HepG2 (cell line): ENCODE data around the gene MED25. TPM values are rescaled to one million over a fixed set of nuclear protein-coding genes. Genes with fewer than 3 reads are reported as not detected.

Source experiments
- FOXK1 ChIP-seq: sonication (generic); formaldehyde crosslinking; IDR thresholded peaks from 2 replicates; pipeline ENCODE4 v1.4.0; 2020; ENCODE audit warnings: low read depth, missing genetic modification reagents, borderline replicate concordance
- NR3C1 ChIP-seq: sonication (generic); formaldehyde crosslinking; IDR thresholded peaks from 2 replicates; pipeline ENCODE4 v1.4.0; 2020; ENCODE audit warnings: missing genetic modification reagents
- POLR2G ChIP-seq: fragments of 200-400 bp; formaldehyde crosslinking; IDR thresholded peaks from 2 replicates; pipeline ENCODE4 v1.6.1; 2018; ENCODE audit warnings: mild to moderate bottlenecking, low read depth, low read length, moderate library complexity
- SCMH1 ChIP-seq: sonication (generic); formaldehyde crosslinking; IDR thresholded peaks from 2 replicates; pipeline ENCODE4 v1.9.0; 2021; ENCODE audit warnings: missing genetic modification reagents, mild to moderate bottlenecking, borderline replicate concordance
- TBL1XR1 ChIP-seq: fragments of 150-350 bp; IDR thresholded peaks from 2 replicates; pipeline ENCODE4 v1.6.1; 2014; ENCODE audit warnings: borderline replicate concordance, low read length; ENCODE audit not compliant: partially characterized antibody
- TEAD3 ChIP-seq: optimal IDR thresholded peaks from 2 replicates; pipeline ENCODE3; 2016; ENCODE audit warnings: borderline replicate concordance
- TGIF2 ChIP-seq: IDR thresholded peaks from 2 replicates; pipeline ENCODE4 v1.6.1; 2016; ENCODE audit warnings: control low read depth, missing compliant biosample characterization
- ZNF124 ChIP-seq: sonication (generic); formaldehyde crosslinking; IDR thresholded peaks from 2 replicates; pipeline ENCODE4 v1.4.0; 2020; ENCODE audit warnings: missing genetic modification reagents
- ZNF225 ChIP-seq: sonication (generic); formaldehyde crosslinking; IDR thresholded peaks from 2 replicates; pipeline ENCODE4 v1.4.0; 2020; ENCODE audit warnings: mild to moderate bottlenecking, missing genetic modification reagents
- ZNF441 ChIP-seq: sonication (generic); formaldehyde crosslinking; IDR thresholded peaks from 2 replicates; pipeline ENCODE4 v1.7.0; 2021; ENCODE audit warnings: missing genetic modification reagents, borderline replicate concordance
- ZNF460 ChIP-seq: sonication (generic); formaldehyde crosslinking; IDR thresholded peaks from 2 replicates; pipeline ENCODE4 v1.5.1; 2020; ENCODE audit warnings: missing genetic modification reagents, mild to moderate bottlenecking, borderline replicate concordance
- ZNF564 ChIP-seq: sonication (generic); formaldehyde crosslinking; IDR thresholded peaks from 2 replicates; pipeline ENCODE4 v1.8.1; 2023; ENCODE audit warnings: mild to moderate bottlenecking, missing genetic modification reagents
- ZNF629 ChIP-seq: sonication (generic); formaldehyde crosslinking; conservative IDR thresholded peaks from 2 replicates; pipeline ENCODE4 v1.5.0; 2020; ENCODE audit warnings: missing genetic modification reagents
- ZNF672 ChIP-seq: sonication (generic); formaldehyde crosslinking; IDR thresholded peaks from 2 replicates; pipeline ENCODE4 v1.8.1; 2022; ENCODE audit warnings: missing genetic modification reagents
- ZNF737 ChIP-seq: sonication (generic); formaldehyde crosslinking; IDR thresholded peaks from 2 replicates; pipeline ENCODE4 v1.5.0; 2020; ENCODE audit warnings: missing genetic modification reagents, mild to moderate bottlenecking, borderline replicate concordance
- ZNF891 ChIP-seq: sonication (generic); formaldehyde crosslinking; IDR thresholded peaks from 2 replicates; pipeline ENCODE4 v1.5.0; 2020; ENCODE audit warnings: mild to moderate bottlenecking, missing genetic modification reagents
- polyA plus RNA-seq, 8 experiments: library from polyadenylated mRNA; depleted of rRNA in 3 of 8; stranded (reverse) in 7 of 8; unstranded in 1 of 8; fragments of >200 nt; fragmentation: Illumina TruSeq in 4 of 8; extraction: Trizol in 4 of 8; gene quantifications; 2 replicates each; pipeline versions ENCODE4 v1.2.1 to v1.2.3, GENCODE V29; 2011 to 2016; ENCODE audit warnings: low read depth in 4 of 8, missing spikeins in 1 of 8, mixed read lengths in 1 of 8; ENCODE audit not compliant: insufficient read depth in 1 of 8
- total RNA-seq, 5 experiments: library from RNA; depleted of rRNA; stranded (reverse); fragments of >200 nt; fragmentation: Illumina TruSeq; extraction: Trizol; gene quantifications; 2 replicates each; pipeline ENCODE4 v1.2.3, GENCODE V29; 2016; ENCODE audit warnings: low read depth in 1 of 5
- TF ChIP-seq, protein P1 (sequence below): IDR thresholded peaks from 2 replicates; pipeline ENCODE4 v1.6.1; 2016; ENCODE audit warnings: missing compliant biosample characterization, missing genetic modification reagents, borderline replicate concordance
- TF ChIP-seq, protein P2 (sequence below): sonication (generic); formaldehyde crosslinking; IDR thresholded peaks from 2 replicates; pipeline ENCODE4 v1.4.0; 2020; ENCODE audit warnings: mild to moderate bottlenecking, missing genetic modification reagents
- TF ChIP-seq, protein P3 (sequence below): sonication (generic); formaldehyde crosslinking; IDR thresholded peaks from 2 replicates; pipeline ENCODE4 v1.5.0; 2020; ENCODE audit warnings: missing genetic modification reagents
- TF ChIP-seq, protein P4 (sequence below): sonication (generic); formaldehyde crosslinking; IDR thresholded peaks from 2 replicates; pipeline ENCODE4 v1.9.0; 2021; ENCODE audit warnings: missing genetic modification reagents, borderline replicate concordance

MED25 gene
- total and polyA plus RNA-seq, 2 of the 13 experiments (the other 11 are each of a cell fraction or from before 2014, with no cell fraction given) = 11.1 to 15.1 TPM

DNA sequence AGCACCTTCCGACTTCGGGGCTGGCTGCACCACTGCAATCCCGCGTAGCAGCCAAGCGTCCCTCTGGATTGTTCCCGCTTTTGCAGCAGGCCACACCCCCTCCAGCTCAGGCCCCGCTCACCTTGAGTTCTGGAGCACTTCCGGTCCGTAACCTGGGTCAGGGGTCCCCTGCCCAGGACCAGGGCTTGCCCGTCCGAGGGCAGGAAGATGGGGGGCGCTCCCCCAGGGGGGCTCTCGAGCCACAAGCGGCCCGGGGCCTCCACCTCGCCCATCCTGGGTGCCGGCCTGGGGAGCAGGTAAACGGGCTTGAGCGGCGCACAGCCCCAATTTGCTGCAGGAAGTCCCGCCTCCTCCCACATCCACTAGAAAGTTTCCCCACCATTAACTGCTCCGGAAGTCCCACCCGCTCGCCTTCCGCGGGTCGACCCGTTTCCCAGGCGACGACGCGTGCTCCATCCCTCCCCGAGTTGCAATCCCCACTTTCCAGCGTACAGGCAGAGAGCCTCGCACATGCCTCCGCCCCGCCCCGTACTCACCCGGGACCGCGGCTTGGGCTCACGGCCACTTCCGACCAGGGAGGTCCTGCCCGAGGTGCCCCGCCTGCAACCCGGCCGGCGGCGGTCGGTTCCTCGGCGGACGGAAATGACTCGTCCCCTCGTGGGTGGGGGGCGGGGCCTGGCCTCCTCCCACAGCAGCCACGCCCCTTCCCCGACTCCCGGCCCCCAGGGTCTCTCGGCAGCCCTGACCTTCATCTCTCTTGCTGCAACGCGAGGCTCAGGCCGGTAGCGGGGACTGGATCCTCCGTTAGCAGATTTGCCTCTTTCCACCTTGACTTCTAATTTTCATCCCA, 49.1 kb downstream of the MED25 start, which contains the start of gene PNKP (continued):
- TF ChIP-seq, protein P1, sequence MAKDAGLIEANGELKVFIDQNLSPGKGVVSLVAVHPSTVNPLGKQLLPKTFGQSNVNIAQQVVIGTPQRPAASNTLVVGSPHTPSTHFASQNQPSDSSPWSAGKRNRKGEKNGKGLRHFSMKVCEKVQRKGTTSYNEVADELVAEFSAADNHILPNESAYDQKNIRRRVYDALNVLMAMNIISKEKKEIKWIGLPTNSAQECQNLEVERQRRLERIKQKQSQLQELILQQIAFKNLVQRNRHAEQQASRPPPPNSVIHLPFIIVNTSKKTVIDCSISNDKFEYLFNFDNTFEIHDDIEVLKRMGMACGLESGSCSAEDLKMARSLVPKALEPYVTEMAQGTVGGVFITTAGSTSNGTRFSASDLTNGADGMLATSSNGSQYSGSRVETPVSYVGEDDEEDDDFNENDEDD = peak; percentile 80; the same call in 1 of the 2 replicates
- TF ChIP-seq ZNF629 (CRISPR knock-in tag) (no peak), ZNF564 (no peak), ZNF441 (CRISPR knock-in tag) (no peak), SCMH1 (CRISPR knock-in tag) (no peak), ZNF124 (no peak), ZNF672 (CRISPR knock-in tag) (no peak), ZNF737 (CRISPR knock-in tag) (no peak), TBL1XR1 (no peak), TEAD3 (CRISPR knock-in tag) (no peak), ZNF891 (CRISPR knock-in tag) (no peak; the same call in 1 of the 2 replicates), FOXK1 (CRISPR knock-in tag) (peak; percentile 67; the same call in 1 of the 2 replicates), ZNF225 (no peak), ZNF460 (no peak), TGIF2 (CRISPR knock-in tag) (no peak), NR3C1 (CRISPR knock-in tag) (no peak), POLR2G (peak; percentile 81)
- TF ChIP-seq, protein P2, sequence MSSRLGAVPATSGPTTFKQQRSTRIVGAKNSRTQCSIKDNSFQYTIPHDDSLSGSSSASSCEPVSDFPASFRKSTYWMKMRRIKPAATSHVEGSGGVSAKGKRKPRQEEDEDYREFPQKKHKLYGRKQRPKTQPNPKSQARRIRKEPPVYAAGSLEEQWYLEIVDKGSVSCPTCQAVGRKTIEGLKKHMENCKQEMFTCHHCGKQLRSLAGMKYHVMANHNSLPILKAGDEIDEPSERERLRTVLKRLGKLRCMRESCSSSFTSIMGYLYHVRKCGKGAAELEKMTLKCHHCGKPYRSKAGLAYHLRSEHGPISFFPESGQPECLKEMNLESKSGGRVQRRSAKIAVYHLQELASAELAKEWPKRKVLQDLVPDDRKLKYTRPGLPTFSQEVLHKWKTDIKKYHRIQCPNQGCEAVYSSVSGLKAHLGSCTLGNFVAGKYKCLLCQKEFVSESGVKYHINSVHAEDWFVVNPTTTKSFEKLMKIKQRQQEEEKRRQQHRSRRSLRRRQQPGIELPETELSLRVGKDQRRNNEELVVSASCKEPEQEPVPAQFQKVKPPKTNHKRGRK = no peak
- TF ChIP-seq, protein P3, sequence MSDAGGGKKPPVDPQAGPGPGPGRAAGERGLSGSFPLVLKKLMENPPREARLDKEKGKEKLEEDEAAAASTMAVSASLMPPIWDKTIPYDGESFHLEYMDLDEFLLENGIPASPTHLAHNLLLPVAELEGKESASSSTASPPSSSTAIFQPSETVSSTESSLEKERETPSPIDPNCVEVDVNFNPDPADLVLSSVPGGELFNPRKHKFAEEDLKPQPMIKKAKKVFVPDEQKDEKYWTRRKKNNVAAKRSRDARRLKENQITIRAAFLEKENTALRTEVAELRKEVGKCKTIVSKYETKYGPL = no peak
- TF ChIP-seq, protein P4, sequence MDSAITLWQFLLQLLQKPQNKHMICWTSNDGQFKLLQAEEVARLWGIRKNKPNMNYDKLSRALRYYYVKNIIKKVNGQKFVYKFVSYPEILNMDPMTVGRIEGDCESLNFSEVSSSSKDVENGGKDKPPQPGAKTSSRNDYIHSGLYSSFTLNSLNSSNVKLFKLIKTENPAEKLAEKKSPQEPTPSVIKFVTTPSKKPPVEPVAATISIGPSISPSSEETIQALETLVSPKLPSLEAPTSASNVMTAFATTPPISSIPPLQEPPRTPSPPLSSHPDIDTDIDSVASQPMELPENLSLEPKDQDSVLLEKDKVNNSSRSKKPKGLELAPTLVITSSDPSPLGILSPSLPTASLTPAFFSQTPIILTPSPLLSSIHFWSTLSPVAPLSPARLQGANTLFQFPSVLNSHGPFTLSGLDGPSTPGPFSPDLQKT (CRISPR knock-in tag) = no peak
